Measurements from ENCODE around the gene CDK18. TPM values are rescaled to one million over a fixed set of nuclear protein-coding genes. Genes with fewer than 3 reads are reported as not detected.

Gene CDK18
- total and polyA plus RNA-seq, 2 of the 8 experiments (the other 6 are each of a cell fraction or from before 2014, with no cell fraction given) = 31.2 to 44.0 TPM

- TF ChIP-seq, protein P1, sequence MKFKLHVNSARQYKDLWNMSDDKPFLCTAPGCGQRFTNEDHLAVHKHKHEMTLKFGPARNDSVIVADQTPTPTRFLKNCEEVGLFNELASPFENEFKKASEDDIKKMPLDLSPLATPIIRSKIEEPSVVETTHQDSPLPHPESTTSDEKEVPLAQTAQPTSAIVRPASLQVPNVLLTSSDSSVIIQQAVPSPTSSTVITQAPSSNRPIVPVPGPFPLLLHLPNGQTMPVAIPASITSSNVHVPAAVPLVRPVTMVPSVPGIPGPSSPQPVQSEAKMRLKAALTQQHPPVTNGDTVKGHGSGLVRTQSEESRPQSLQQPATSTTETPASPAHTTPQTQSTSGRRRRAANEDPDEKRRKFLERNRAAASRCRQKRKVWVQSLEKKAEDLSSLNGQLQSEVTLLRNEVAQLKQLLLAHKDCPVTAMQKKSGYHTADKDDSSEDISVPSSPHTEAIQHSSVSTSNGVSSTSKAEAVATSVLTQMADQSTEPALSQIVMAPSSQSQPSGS (IDR thresholded peaks at IDR 0.05; ENCODE audit: low read length) = no peak
- TF ChIP-seq, protein P2, sequence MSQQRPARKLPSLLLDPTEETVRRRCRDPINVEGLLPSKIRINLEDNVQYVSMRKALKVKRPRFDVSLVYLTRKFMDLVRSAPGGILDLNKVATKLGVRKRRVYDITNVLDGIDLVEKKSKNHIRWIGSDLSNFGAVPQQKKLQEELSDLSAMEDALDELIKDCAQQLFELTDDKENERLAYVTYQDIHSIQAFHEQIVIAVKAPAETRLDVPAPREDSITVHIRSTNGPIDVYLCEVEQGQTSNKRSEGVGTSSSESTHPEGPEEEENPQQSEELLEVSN (IDR thresholded peaks at IDR 0.05) = no peak
- TF ChIP-seq, protein P3, sequence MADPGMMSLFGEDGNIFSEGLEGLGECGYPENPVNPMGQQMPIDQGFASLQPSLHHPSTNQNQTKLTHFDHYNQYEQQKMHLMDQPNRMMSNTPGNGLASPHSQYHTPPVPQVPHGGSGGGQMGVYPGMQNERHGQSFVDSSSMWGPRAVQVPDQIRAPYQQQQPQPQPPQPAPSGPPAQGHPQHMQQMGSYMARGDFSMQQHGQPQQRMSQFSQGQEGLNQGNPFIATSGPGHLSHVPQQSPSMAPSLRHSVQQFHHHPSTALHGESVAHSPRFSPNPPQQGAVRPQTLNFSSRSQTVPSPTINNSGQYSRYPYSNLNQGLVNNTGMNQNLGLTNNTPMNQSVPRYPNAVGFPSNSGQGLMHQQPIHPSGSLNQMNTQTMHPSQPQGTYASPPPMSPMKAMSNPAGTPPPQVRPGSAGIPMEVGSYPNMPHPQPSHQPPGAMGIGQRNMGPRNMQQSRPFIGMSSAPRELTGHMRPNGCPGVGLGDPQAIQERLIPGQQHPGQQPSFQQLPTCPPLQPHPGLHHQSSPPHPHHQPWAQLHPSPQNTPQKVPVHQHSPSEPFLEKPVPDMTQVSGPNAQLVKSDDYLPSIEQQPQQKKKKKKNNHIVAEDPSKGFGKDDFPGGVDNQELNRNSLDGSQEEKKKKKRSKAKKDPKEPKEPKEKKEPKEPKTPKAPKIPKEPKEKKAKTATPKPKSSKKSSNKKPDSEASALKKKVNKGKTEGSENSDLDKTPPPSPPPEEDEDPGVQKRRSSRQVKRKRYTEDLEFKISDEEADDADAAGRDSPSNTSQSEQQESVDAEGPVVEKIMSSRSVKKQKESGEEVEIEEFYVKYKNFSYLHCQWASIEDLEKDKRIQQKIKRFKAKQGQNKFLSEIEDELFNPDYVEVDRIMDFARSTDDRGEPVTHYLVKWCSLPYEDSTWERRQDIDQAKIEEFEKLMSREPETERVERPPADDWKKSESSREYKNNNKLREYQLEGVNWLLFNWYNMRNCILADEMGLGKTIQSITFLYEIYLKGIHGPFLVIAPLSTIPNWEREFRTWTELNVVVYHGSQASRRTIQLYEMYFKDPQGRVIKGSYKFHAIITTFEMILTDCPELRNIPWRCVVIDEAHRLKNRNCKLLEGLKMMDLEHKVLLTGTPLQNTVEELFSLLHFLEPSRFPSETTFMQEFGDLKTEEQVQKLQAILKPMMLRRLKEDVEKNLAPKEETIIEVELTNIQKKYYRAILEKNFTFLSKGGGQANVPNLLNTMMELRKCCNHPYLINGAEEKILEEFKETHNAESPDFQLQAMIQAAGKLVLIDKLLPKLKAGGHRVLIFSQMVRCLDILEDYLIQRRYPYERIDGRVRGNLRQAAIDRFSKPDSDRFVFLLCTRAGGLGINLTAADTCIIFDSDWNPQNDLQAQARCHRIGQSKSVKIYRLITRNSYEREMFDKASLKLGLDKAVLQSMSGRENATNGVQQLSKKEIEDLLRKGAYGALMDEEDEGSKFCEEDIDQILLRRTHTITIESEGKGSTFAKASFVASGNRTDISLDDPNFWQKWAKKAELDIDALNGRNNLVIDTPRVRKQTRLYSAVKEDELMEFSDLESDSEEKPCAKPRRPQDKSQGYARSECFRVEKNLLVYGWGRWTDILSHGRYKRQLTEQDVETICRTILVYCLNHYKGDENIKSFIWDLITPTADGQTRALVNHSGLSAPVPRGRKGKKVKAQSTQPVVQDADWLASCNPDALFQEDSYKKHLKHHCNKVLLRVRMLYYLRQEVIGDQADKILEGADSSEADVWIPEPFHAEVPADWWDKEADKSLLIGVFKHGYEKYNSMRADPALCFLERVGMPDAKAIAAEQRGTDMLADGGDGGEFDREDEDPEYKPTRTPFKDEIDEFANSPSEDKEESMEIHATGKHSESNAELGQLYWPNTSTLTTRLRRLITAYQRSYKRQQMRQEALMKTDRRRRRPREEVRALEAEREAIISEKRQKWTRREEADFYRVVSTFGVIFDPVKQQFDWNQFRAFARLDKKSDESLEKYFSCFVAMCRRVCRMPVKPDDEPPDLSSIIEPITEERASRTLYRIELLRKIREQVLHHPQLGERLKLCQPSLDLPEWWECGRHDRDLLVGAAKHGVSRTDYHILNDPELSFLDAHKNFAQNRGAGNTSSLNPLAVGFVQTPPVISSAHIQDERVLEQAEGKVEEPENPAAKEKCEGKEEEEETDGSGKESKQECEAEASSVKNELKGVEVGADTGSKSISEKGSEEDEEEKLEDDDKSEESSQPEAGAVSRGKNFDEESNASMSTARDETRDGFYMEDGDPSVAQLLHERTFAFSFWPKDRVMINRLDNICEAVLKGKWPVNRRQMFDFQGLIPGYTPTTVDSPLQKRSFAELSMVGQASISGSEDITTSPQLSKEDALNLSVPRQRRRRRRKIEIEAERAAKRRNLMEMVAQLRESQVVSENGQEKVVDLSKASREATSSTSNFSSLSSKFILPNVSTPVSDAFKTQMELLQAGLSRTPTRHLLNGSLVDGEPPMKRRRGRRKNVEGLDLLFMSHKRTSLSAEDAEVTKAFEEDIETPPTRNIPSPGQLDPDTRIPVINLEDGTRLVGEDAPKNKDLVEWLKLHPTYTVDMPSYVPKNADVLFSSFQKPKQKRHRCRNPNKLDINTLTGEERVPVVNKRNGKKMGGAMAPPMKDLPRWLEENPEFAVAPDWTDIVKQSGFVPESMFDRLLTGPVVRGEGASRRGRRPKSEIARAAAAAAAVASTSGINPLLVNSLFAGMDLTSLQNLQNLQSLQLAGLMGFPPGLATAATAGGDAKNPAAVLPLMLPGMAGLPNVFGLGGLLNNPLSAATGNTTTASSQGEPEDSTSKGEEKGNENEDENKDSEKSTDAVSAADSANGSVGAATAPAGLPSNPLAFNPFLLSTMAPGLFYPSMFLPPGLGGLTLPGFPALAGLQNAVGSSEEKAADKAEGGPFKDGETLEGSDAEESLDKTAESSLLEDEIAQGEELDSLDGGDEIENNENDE (IDR thresholded peaks at IDR 0.05; ENCODE audit: insufficient replicate concordance, low read length) = no peak
Observed at GRCh38 chr1:205476648-205477047, 27.8 kb upstream of the CDK18 start (continued).
